Kidney capillary endothelial cell (primary cell): ENCODE results near the gene SCART1.
"Not testable (repeated sequence)": the region's sequence is repeated elsewhere in the genome, so short reads cannot be mapped to it uniquely, and the experiment has no call there.

Source experiments
- DNase-seq: peaks from one replicate; pipeline ENCODE4 v3.0.0-alpha.2; 2018; ENCODE audit warnings: low spot score

Gene SCART1

DNA sequence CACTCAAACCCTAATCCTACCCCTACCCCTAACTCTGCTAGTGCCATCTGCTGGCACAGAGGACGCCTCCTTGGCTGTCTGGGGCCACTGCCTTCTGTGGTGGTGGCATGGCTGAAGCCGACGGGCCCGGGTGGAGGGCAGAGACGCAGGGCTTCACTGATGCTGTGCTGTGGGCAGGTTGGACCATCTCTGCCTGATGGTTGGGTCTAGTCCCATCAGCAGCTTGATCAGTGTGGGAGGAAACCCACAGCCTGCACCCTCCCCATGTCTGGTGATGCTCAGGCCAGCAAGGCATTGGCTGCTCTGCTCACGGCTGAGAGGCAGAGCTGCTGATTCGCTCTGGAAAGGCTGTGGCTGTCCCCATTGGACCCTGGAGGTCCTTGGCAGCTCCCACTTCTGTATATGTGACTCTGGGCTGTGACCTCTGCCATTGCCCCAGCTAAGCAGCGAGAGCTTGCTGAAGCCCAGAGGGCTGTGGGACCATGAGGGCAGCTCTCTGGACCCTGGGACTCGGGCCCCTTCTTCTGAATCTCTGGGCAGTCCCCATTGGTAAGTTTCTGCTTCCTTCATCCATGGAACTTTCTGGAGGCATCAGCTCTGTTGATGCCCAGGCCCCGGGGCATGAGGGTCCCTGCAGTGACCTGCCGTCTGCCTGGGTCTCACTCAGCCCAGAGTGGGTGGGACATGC is at the start of gene SCART1:
Gene SCART1 (plus strand): TSS at position 430 of the 688 bp plus-strand sequence. CDS start 53 bp downstream, at position 483.
- no peak for DNase-seq

DNA sequence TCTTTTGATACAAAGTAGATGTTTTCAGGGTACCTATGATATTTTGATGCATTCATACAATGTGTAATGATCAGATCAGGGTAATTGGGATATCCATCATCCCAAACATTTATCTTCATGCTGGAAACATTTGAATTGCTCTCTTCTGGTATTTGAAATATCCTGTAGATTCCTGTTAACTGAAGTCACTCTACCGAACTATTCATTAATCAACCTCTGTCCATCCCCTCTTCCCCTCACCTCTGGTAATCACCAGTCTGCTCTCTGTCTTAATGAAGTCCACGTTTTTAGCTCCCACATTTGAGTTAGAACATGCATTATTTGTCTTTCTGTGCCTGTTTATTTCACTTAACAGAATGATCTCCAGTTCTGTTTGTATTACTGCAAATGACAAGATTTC is 48.5 kb upstream of the SCART1 start:
- no peak for DNase-seq

DNA sequence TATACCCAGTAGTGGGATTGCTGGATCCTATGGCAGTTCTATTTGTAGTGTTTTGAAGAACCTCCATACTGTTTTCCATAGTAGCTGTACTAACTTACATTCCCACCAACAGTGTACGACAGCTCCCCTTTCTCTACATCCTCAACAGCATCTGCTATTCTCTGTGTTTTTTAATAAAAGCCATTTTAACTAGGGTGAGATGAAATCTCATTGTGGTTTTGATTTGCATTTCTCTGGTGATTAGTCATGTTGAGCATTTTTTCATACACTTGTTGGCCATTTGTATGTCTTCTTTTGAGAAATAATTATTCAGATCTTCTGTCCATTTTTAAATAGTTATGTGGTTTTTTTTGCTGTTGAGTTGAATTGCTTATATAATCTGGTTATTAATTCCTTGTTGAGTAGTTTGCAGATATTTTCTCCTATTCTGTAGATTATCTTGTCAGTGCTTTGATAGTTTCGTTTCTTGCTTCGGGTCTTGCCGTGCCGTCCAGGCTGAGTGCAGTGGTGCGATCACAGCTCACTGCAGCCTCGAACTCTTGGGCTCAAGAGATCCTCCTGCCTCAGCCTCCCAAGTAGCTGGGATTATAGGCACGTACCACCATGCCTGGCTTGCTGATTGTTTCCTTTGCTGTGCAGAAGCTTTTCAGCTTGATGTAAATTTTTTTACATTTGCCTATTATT is 47.8 kb upstream of the SCART1 start:
- no peak for DNase-seq

DNA sequence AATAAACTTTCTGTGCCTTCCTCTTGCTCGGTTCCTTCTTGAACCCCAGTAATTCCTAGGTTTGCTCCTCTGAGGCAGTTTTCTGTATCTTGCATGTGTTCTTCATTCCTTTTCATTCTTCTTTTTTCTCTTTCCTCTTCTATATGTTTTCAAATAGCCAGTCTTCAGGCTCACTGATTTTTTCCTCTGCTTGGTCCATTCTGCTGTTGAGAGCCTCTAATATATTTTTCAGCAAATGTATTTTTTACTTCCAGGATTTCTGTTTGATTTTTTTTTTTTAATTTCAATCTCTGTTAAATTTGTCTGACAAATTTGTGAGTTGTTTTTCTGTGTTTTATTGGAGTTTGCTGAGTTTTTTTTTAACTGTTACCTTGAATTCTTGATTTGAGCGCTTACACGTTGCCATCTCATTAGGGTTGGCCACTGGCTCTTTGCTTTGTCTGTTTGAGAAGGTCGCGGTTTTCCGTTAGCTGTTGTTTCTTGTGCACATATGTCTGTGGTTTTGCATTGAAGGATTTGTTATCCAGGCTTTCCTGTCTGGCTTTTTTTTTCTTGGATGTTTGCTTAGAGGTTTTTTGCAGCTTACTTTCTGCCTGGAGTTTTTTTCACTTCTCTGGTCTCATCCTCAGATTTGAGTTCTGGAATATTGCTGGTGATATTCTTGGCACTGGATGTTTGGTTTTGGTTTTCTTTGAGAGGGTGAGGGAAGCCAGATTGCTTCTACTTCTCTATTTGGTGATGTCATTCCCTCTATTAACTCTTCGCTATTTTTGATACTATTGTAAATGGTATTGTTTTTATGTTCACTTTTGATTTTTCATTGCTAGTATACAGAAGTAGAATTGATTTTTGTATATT is 42.0 kb upstream of the SCART1 start:
- DNase-seq, result no peak

DNA sequence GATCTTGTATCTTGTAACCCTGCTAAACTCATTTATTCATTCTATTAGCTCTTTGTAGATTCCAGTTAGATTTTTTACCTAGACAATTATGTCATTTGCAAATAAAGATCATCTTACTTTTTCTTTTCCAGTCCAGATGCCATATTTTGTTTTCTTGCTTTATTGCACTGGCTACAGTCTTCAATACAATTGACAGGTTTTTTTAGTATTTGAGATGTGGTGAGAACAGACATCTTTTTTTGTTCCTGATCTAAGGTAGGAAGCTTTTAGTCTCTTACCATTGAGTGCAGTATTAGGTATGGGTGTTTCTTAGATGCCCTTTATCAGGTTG is 41.4 kb upstream of the SCART1 start:
- no peak for DNase-seq

DNA sequence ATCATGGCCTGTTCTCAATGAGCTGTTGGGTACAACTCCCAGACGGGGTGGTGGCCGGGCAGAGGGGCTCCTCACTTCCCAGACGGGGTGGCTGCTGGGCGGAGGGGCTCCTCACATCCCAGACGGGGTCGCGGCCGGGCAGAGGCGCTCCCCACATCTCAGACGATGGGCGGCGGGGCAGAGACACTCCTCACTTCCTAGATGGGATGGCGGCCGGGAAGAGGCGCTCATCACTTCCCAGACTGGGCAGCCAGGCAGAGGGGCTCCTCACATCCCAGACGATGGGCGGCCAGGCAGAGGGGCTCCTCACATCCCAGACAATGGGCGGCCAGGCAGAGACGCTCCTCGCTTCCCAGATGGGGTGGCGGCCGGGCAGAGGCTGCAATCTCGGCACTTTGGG is 39.3 kb upstream of the SCART1 start:
- not testable (repeated sequence) for DNase-seq

DNA sequence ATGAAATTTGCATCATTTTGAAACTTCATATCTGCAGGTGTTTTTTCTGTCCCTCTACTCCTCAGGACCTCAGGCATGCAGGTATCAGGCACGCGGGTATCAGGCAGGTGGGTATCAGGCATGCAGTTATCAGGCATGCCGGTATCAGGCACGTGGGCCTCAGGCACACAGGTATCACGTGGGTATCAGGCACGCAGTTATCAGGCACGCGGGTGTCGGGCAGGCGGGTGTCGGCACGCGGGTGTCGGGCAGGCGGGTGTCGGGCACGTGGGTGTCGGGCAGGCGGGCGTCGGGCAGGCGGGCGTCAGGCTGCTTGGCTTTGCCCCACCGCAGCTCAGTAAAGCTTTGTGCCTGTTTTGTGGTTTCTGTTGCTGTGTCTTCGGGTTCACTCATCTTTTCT is 38.0 kb upstream of the SCART1 start:
- no peak for DNase-seq

DNA sequence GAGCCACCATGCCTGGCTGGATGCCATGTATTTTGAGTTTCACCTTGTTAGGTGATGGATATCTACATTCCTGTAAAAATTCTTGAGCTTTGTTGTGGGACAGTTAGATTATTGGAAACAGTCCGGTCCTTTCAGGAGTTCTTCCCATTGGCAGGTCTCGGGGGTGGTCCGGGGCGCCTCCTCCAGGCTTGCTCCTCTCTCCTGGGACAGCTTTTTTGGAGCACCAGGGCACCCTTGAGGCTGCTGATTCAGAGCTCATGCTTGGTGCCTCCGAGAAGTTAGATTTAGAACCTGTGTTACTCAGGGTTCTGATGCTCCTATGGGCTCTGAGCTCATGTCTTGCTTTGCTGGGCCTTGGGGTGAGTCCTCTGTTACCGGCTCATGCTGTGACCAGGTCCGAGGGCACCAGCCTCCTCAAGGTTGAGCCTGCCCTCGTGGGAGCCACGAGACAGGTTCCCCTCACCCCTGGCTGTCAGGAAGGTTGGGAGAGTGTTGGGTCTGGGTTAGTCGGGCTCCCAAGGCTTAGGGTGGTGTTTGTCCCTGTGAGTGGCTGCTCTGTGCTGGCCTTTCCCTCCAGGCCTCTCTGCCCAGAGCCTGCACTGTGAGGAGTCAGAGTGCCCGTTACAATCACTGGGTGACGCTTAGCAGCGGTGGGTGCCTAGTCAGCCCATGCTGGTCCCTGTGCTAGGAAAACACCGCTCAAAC is 35.3 kb upstream of the SCART1 start:
- no peak for DNase-seq

DNA sequence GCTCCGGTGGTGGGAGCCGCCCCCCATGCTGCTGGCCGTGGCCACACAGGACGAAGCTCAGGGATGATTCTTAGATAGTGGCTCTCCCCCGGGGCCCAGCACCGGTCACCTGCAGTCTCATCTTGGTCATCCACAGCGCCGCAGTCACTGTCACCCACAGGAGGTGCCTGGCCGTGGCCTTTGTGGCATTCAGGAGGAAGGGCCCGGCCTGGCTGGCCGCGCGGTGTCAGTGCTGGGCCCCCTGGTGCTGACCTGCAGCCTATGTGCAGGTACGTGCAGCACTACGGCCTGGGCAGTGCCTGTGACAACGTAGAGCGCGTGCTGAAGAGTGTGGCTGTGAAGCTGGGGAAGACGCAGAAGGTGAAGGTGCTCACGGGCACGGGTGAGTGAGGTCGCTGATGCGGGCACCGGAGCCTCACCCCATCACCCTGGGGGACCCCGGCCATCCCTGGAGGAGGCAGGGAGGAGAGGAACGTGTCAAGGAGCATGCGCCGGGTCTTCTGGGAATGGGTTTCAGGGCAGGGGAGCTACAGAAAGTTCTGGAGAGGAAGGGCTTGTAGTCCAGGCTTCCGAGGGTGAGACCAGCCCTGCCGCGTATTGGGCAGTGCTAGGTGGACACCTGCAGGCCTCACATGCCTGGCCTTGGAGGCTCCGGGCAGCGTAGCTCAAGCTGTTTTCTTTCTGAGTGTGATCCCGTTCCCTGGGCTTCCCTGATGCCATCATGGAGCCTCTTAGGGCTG is 34.4 kb upstream of the SCART1 start:
- DNase-seq, result no peak

DNA sequence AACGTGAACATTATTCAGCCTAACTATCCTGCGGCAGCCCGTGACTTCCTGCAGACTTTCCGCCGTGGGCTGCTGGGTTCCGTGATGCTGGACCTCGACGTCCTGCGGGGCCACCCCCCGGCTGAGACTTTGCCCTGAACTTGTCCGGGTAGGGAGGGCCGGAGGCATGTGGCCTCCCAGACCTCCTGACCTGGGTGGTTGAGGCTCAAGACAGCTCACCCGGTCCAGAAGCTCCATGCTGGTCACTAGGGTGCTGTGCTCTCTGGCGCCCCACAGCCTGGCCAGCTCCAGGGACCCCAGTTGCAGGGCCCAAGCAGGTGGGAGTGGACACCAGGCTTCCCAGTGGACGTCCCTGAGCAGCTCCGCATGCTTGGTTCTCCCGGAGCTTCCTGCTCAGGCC is 33.7 kb upstream of the SCART1 start:
- no peak for DNase-seq

DNA sequence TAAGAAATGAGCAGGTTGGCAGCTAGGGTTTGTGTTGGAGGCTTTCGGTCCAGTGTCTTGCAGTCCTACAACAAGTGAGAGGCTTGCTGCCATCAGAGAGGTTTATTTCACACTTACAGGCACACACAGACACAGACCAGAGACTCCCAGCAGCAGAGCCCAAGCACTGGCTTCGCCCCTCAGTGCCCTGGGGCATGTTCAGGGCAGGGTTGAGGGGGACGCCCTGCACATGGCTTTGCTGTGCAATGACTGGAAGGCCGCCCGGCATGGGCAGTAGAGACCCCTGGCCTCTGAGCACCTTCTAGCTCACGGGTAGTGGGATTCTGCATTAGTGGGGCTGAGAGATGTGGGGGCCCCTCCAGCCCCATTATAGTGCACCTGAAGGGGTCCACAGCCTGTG is 33.2 kb upstream of the SCART1 start:
- DNase-seq, result no peak

DNA sequence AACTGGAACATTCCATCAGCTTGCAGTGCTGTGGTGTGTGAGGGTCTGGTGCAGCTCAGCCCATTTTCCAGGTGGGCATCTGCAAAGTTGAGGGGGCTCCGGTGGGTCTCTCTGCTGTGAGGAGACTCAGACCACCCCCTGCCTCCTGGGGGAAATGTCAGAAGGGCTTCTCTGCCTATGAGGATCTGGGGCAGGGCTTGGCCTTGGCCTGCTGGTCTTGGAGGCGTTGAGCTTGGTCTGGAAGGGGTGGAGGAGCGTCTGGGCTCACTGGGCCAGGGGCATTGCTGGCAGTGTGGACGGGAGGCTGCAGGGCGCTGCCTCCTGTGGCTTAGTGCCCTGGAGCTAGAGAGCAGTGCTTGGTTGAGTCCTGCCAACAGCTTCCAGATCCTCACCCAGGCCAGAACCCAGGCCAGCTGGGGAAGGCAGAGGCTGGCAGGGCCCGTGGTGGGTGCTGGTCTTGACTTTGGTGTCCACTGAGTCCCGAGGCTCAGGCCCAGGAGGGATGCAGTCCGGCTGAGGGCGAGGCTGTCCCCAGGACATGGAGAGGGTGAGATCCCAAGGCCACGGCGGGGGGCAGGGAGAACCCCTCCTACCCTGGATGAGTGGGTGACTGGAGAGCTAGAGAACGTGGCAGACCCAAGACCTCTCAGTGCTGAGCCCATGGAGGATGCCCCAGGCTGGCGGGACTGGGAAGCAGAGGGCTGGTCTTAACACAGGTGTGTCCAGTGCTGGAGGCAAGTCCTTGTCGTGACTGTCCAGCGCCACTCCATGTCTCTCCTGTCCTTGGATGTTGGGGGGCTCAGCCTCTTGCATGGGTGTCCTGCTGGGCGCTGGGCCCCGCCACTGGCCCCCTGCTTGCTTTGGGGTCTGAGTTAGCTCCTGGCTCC is 32.2 kb upstream of the SCART1 start:
- no peak for DNase-seq

DNA sequence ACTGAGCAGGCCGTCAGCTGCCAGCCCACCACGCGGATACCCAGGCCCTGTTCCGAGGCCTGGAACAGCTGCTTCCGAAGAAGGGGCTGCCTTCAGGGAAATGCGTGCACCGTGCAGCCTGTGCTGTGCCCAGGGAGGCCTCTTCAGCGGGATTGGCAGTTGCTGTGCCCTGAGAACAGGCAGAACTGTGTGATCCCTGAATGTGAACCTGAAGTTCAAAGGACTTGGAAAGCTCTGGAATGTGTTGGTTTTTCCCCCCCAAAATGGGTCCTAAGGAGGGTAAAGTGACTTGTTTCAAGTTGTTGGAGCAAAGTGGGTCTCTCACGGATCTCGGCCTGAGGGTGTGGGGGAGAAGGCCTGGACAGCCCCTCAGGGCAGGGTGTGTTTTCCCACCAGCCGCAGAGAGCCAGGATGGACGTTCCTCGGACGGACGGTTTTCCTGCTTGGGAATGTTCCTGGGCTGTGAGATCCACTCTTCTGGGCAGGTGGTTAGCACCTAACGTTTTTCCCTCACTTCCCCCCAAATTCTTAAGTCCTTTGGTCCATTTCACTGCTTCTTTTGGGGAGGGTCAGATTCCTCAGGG is 31.4 kb upstream of the SCART1 start:
- no peak for DNase-seq

DNA sequence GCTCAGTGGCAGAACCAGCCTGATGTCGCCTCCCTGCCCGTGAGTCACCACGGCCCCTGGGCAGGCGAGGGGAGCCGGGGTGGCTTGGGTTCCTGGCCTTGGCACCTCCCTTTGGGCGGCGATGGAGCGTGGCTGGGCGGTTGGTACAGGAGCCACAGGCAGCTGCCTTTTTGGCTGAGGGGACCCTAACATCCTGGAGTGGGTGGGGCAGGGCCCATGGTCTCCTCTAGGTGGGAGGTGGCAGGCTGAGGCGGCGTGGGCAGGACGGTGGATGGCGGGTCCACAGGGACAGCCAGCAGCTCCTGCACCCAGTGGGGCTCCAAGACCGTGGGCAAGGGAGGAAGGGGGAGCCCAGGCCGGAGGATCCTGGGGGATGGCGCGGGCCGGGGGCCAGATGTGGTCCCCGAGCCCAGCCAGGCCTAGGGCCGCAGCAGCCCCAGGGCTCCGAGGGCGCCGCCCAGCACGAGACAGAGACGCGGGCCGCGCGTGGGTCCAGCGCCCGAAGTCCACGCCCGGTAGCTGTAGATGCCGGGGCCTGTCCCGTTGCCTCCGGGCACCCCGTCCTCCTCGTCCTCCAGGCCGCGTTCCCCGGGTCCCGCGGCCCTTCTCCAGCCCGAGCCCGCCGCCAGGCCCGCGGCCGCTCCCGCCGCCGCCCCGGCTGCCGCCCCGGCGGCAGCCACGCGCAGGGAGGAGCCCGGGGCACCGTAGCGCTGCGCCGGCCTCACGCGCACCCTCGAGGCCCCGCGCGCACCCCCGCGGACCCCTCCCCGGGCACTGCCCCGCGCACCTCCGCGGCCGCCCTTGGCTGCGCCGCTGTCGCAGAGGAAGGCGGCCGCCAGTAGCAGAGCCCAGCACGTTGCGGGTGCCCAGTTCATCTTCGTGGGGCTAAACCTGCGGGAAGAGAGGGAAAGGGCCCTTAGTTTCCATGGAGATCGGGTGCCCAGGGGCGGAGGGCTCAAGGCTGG is 30.7 kb upstream of the SCART1 start:
- no peak for DNase-seq

DNA sequence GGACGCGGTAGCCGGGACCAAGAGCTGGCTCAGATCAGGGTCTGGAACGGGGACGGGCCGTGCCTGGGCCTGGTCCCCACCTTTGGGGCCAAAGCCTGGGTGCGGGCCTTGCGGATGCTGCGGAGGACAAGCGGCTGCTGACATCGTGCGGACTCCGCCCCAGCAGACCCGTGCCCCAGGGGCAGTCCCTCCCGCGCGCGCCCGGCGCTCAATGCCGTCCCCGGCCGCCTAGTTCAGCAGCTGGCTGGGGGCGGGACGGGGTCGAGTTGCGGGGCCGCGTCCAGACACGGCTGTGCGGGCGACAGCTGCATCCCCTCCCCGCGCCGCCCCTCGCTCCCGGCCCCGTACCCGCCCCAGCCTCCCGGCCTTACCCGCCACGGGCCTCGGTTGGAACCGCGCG is 29.6 kb upstream of the SCART1 start:
- not testable (repeated sequence) for DNase-seq

DNA sequence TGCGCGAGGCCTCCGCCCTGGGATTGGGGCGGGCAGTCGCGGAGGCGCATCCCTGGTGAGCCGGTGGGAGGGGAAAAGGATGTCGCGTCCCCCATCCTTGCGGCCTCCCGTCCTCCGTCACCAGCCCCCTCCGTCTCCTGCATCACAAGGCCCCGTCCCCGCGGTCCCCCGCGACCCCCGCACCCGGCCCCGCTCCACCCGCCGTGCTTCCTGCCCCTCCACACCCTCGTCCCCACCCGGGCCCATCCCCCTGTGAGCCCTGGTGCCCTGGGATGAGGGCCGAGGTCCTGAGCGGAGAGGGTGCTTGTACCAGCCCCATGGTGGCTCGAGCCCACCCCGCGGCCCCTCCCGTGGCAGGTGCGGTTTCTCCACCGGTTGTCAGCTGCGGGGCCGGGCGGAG is 29.1 kb upstream of the SCART1 start, which contains the start of gene SPRN:
Gene SPRN (minus strand): TSS at position 25 of the 400 bp plus-strand sequence. CDS start 944 bp downstream, outside the sequence.
- DNase-seq, result not testable (repeated sequence)

DNA sequence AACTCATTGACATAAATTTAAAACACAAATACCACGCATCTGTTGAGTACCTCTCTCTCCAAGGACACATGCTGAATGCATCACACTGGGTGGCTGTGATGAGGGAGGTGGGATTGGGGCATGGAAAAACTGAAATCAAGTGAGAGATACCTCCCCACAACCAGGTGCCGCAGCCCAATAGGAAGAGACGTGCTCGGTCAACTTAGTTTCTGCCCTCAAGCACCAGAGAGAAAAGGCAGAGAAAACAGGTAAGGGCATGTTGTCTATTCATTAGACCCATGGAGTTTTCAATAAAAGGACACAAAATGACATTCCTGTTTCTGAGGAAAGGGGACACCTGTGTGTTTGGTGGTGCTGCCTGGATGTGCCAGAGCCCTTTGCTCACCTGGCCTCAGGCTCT is 24.2 kb upstream of the SCART1 start:
- DNase-seq, result not testable (repeated sequence)

DNA sequence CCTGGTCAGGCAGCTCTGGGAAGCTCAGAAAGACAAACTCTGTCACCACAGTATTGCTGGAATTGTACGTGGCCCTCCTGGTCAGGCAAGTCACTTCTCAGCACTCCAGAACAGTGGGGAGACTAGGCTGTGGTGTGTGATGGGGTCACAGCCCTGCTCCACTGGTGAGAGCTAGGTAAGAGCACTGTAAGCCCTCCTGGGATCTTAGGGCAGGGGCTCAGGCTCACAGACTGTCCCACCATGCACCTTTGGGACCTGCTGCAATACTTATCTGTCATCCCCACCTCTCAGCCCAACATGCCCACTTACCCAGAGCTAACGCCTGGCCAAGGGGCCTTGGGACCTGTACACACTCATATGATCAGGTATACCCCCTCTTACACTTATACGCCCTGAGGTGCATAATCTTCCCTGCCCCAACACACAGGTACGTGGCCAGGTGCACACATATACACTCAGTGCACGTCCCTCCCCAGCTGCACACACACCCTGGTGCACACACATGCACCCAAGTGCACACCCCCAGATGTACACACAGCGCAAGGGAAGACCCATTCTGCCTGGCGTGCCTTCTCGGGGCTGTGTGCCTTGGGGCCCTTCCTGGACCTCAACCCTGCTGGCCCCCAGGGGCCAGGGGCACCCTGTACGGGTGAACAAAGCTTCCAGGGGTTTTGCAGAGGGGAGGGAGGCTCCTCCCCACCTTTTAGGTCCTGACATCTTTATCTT is 21.7 kb upstream of the SCART1 start:
- DNase-seq, result not testable (repeated sequence)
